ENCODE results near the gene CELA3B. TPM values are rescaled to one million over a fixed set of nuclear protein-coding genes. Genes with fewer than 3 reads are reported as not detected.
"Not testable (repeated sequence)": the region's sequence is repeated elsewhere in the genome, so short reads cannot be mapped to it uniquely, and the experiment has no call there.

The CELA3B gene
- total RNA-seq, 4 donors from 2014 or later: not detected

GRCh38 chr1:21963477-21964217 lies 13.2 kb upstream of the CELA3B start:
- ATAC-seq: peak; percentile 88 to 96
- intact Hi-C loops (cut with DNase I; ENCODE audit: low total_unique reads) (loop anchor here (2.0 to 5.0 kb wide), 3 partner anchors 66 to 181 kb away; partner anchors contain the start of gene USP48), in situ Hi-C loops (cut with MboI; ENCODE audit: low sequenced_read_pairs in 4 of 4) (loop anchor here in 3 of 4 donors (10.0 to 25.0 kb wide), 4 partner anchors 69 to 201 kb away; no protein-coding TSS in a partner anchor)
- TF ChIP-seq CTCF (IDR thresholded peaks at IDR 0.05 in 4 of 5, conservative IDR thresholded peaks at IDR 0.05 in 1 of 5): peak; percentile 86 to 93 (median 88)
- no peak for TF ChIP-seq POLR2A (IDR thresholded peaks at IDR 0.05)
- Histone ChIP-seq H3K4me1 (no peaks in the 10 kb centered on the region), H3K36me3 (no peaks in the 10 kb centered on the region), H3K4me3 (no peak overlapping the region), H3K9me3 (no peaks in the 10 kb centered on the region), H3K27ac (no peak overlapping the region), H3K27me3 (no peaks in the 10 kb centered on the region)
- DNase-seq: peak; percentile 41 to 61

GRCh38 chr1:21966247-21967000 lies 10.4 kb upstream of the CELA3B start:
- no peaks in the 10 kb centered on the region for H3K27me3 ChIP-seq
- TF ChIP-seq POLR2A (IDR thresholded peaks at IDR 0.05) (no peak), CTCF (IDR thresholded peaks at IDR 0.05 in 4 of 5, conservative IDR thresholded peaks at IDR 0.05 in 1 of 5) (no peak)
- H3K9me3 ChIP-seq: no peaks in the 10 kb centered on the region
- in situ Hi-C loops (cut with MboI; ENCODE audit: low sequenced_read_pairs in 4 of 4): loop anchor here in 3 of 4 donors (10.0 to 25.0 kb wide), 4 partner anchors 72 to 204 kb away; no protein-coding TSS in a partner anchor
- H3K4me1 ChIP-seq: no peaks in the 10 kb centered on the region
- no peaks in the 10 kb centered on the region for H3K36me3 ChIP-seq
- no peak overlapping the region for H3K4me3 ChIP-seq
- ATAC-seq (no peak), DNase-seq (no peak)
- no peak overlapping the region for H3K27ac ChIP-seq
- intact Hi-C loops (cut with DNase I; ENCODE audit: low total_unique reads): loop anchor here (2.0 kb wide), 1 partner anchor 26 kb away; no protein-coding TSS in a partner anchor

- intact Hi-C loops (cut with DNase I; ENCODE audit: low total_unique reads): loop anchor here (2.0 kb wide), 1 partner anchor 26 kb away; no protein-coding TSS in a partner anchor
- not testable (repeated sequence) for H3K27ac ChIP-seq, H3K27me3 ChIP-seq, H3K4me1 ChIP-seq, H3K4me3 ChIP-seq, H3K9me3 ChIP-seq, DNase-seq, ATAC-seq, H3K36me3 ChIP-seq
- in situ Hi-C loops (cut with MboI; ENCODE audit: low sequenced_read_pairs in 4 of 4): loop anchor here in 3 of 4 donors (10.0 to 25.0 kb wide), 4 partner anchors 72 to 205 kb away; no protein-coding TSS in a partner anchor
Observed at GRCh38 chr1:21967216-21967615, 9.6 kb upstream of the CELA3B start.

GRCh38 chr1:21969066-21969465 lies 7.8 kb upstream of the CELA3B start:
- H3K36me3 ChIP-seq; H3K4me1 ChIP-seq; H3K9me3 ChIP-seq; H3K27me3 ChIP-seq; intact Hi-C loops (cut with DNase I; ENCODE audit: low total_unique reads); H3K27ac ChIP-seq; ATAC-seq; H3K4me3 ChIP-seq; DNase-seq: not testable (repeated sequence)
- in situ Hi-C loops (cut with MboI; ENCODE audit: low sequenced_read_pairs in 4 of 4): loop anchor here in 3 of 4 donors (10.0 to 25.0 kb wide), 4 partner anchors 74 to 207 kb away; no protein-coding TSS in a partner anchor

- H3K4me1 ChIP-seq; H3K27me3 ChIP-seq; H3K9me3 ChIP-seq; ATAC-seq; H3K27ac ChIP-seq; DNase-seq; H3K4me3 ChIP-seq; intact Hi-C loops (cut with DNase I; ENCODE audit: low total_unique reads); H3K36me3 ChIP-seq: not testable (repeated sequence)
- in situ Hi-C loops (cut with MboI; ENCODE audit: low sequenced_read_pairs in 4 of 4): loop anchor here in 2 of 4 donors (25.0 kb wide), 2 partner anchors 108 to 208 kb away; no protein-coding TSS in a partner anchor
Observed at GRCh38 chr1:21970523-21970922, 6.3 kb upstream of the CELA3B start.

GRCh38 chr1:21972973-21973441 lies 3.8 kb upstream of the CELA3B start:
- H3K36me3 ChIP-seq; H3K27me3 ChIP-seq; ATAC-seq; H3K9me3 ChIP-seq; DNase-seq; H3K27ac ChIP-seq; H3K4me3 ChIP-seq; intact Hi-C loops (cut with DNase I; ENCODE audit: low total_unique reads); H3K4me1 ChIP-seq: not testable (repeated sequence)
- in situ Hi-C loops (cut with MboI; ENCODE audit: low sequenced_read_pairs in 4 of 4): loop anchor here in 2 of 4 donors (25.0 kb wide), 2 partner anchors 111 to 211 kb away; no protein-coding TSS in a partner anchor

GRCh38 chr1:21973948-21974347 lies 2.9 kb upstream of the CELA3B start:
- H3K4me3 ChIP-seq; H3K9me3 ChIP-seq; DNase-seq; H3K27me3 ChIP-seq; H3K27ac ChIP-seq; H3K36me3 ChIP-seq; H3K4me1 ChIP-seq; intact Hi-C loops (cut with DNase I; ENCODE audit: low total_unique reads); ATAC-seq: not testable (repeated sequence)
- in situ Hi-C loops (cut with MboI; ENCODE audit: low sequenced_read_pairs in 4 of 4): loop anchor here in 2 of 4 donors (25.0 kb wide), 2 partner anchors 112 to 212 kb away; no protein-coding TSS in a partner anchor

- H3K36me3 ChIP-seq; DNase-seq; H3K27me3 ChIP-seq; H3K4me1 ChIP-seq; H3K4me3 ChIP-seq; intact Hi-C loops (cut with DNase I; ENCODE audit: low total_unique reads); H3K27ac ChIP-seq; H3K9me3 ChIP-seq: not testable (repeated sequence)
- ATAC-seq: peak; percentile 73 to 86
- in situ Hi-C loops (cut with MboI; ENCODE audit: low sequenced_read_pairs in 4 of 4): loop anchor here in 2 of 4 donors (25.0 kb wide), 2 partner anchors 112 to 212 kb away; no protein-coding TSS in a partner anchor
Observed at GRCh38 chr1:21974699-21975098, 2.1 kb upstream of the CELA3B start.

GRCh38 chr1:21975296-21975695 lies 1.5 kb upstream of the CELA3B start:
- DNase-seq; intact Hi-C loops (cut with DNase I; ENCODE audit: low total_unique reads); H3K27me3 ChIP-seq; H3K4me1 ChIP-seq; H3K9me3 ChIP-seq; in situ Hi-C loops (cut with MboI; ENCODE audit: low sequenced_read_pairs in 4 of 4); H3K4me3 ChIP-seq; H3K27ac ChIP-seq; ATAC-seq; H3K36me3 ChIP-seq: not testable (repeated sequence)

Data from gastrocnemius medialis (tissue), 4 donors.